HEK293 (cell line): ENCODE data around the gene LMOD3.

ENCODE experiments used
- KLF16 ChIP-seq: fragments of 450-650 bp; formaldehyde crosslinking; IDR thresholded peaks from 2 replicates; pipeline ENCODE4 v1.5.1; 2017; ENCODE audit warnings: missing biosample characterization, missing genetic modification characterization
- OVOL3 ChIP-seq: fragments of 450-650 bp; formaldehyde crosslinking; IDR thresholded peaks from 2 replicates; pipeline ENCODE4 v1.5.1; 2016; ENCODE audit warnings: missing biosample characterization, missing genetic modification characterization
- PRDM1 ChIP-seq: fragments of 450-650 bp; formaldehyde crosslinking; IDR thresholded peaks from 2 replicates; pipeline ENCODE4; 2016; ENCODE audit warnings: missing biosample characterization, missing genetic modification characterization
- PRDM4 ChIP-seq: fragments of 450-650 bp; formaldehyde crosslinking; IDR thresholded peaks from 2 replicates; pipeline ENCODE4 v1.5.1; 2017; ENCODE audit warnings: missing biosample characterization, missing genetic modification characterization
- REPIN1 ChIP-seq: fragments of 450-650 bp; formaldehyde crosslinking; IDR thresholded peaks from 2 replicates; pipeline ENCODE4 v1.5.1; 2017; ENCODE audit warnings: missing biosample characterization, missing genetic modification characterization, low read depth
- TSHZ1 ChIP-seq: fragments of 450-650 bp; formaldehyde crosslinking; IDR thresholded peaks from 2 replicates; pipeline ENCODE4 v1.5.1; 2016; ENCODE audit warnings: missing biosample characterization, missing genetic modification characterization, borderline replicate concordance
- ZBTB26 ChIP-seq: fragments of 450-650 bp; formaldehyde crosslinking; optimal IDR thresholded peaks from 2 replicates; pipeline ENCODE3; 2016; ENCODE audit warnings: missing biosample characterization, mild to moderate bottlenecking, missing genetic modification characterization
- ZBTB8A ChIP-seq: fragments of 450-650 bp; formaldehyde crosslinking; IDR thresholded peaks from 2 replicates; pipeline ENCODE4 v1.5.1; 2016; ENCODE audit warnings: missing biosample characterization, missing genetic modification characterization
- ZFHX2 ChIP-seq: fragments of 450-650 bp; formaldehyde crosslinking; conservative IDR thresholded peaks from 2 replicates; pipeline ENCODE4 v1.5.1; 2016; ENCODE audit warnings: missing biosample characterization, missing genetic modification characterization
- ZFP3 ChIP-seq: fragments of 450-650 bp; formaldehyde crosslinking; IDR thresholded peaks from 2 replicates; pipeline ENCODE4 v1.5.1; 2016; ENCODE audit warnings: low read depth, missing biosample characterization, missing genetic modification characterization
- ZNF121 ChIP-seq: fragments of 450-650 bp; formaldehyde crosslinking; IDR thresholded peaks from 2 replicates; pipeline ENCODE4 v1.5.1; 2016; ENCODE audit warnings: missing biosample characterization, missing genetic modification characterization
- ZNF223 ChIP-seq: fragments of 450-650 bp; formaldehyde crosslinking; IDR thresholded peaks from 2 replicates; pipeline ENCODE4 v1.5.1; 2016; ENCODE audit warnings: missing biosample characterization, missing genetic modification characterization
- ZNF26 ChIP-seq: fragments of 450-650 bp; formaldehyde crosslinking; IDR thresholded peaks from 2 replicates; pipeline ENCODE4 v1.5.1; 2016; ENCODE audit warnings: missing biosample characterization, missing genetic modification characterization
- ZNF280D ChIP-seq: fragments of 450-650 bp; formaldehyde crosslinking; IDR thresholded peaks from 2 replicates; pipeline ENCODE4 v1.5.1; 2016; ENCODE audit warnings: missing biosample characterization, missing genetic modification characterization
- ZNF335 ChIP-seq: fragments of 450-650 bp; formaldehyde crosslinking; conservative IDR thresholded peaks from 2 replicates; pipeline ENCODE4 v1.5.1; 2016; ENCODE audit warnings: missing biosample characterization, missing genetic modification characterization
- ZNF423 ChIP-seq: fragments of 450-650 bp; formaldehyde crosslinking; IDR thresholded peaks from 2 replicates; pipeline ENCODE4 v1.5.1; 2016; ENCODE audit warnings: missing biosample characterization, missing genetic modification characterization
- ZNF449 ChIP-seq: fragments of 450-650 bp; formaldehyde crosslinking; IDR thresholded peaks from 2 replicates; pipeline ENCODE4 v1.5.1; 2017; ENCODE audit warnings: missing biosample characterization, mild to moderate bottlenecking, missing genetic modification characterization, moderate library complexity
- ZNF473 ChIP-seq: fragments of 450-650 bp; formaldehyde crosslinking; IDR thresholded peaks from 2 replicates; pipeline ENCODE4 v1.5.1; 2017; ENCODE audit warnings: missing biosample characterization, missing genetic modification characterization
- ZNF549 ChIP-seq: fragments of 450-650 bp; IDR thresholded peaks from 2 replicates; pipeline ENCODE4 v1.5.1; 2018; ENCODE audit warnings: missing biosample characterization, missing genetic modification characterization, mild to moderate bottlenecking, inconsistent platforms, moderate library complexity
- ZNF555 ChIP-seq: fragments of 450-650 bp; formaldehyde crosslinking; conservative IDR thresholded peaks from 2 replicates; pipeline ENCODE4 v1.5.1; 2017; ENCODE audit warnings: missing biosample characterization, mild to moderate bottlenecking, missing genetic modification characterization, inconsistent platforms
- ZNF558 ChIP-seq: fragments of 450-650 bp; formaldehyde crosslinking; IDR thresholded peaks from 2 replicates; pipeline ENCODE4 v1.5.1; 2016; ENCODE audit warnings: missing biosample characterization, missing genetic modification characterization
- ZNF560 ChIP-seq: fragments of 450-650 bp; formaldehyde crosslinking; IDR thresholded peaks from 2 replicates; pipeline ENCODE4 v1.5.1; 2017; ENCODE audit warnings: missing biosample characterization, missing genetic modification characterization, borderline replicate concordance
- ZNF571 ChIP-seq: fragments of 450-650 bp; formaldehyde crosslinking; IDR thresholded peaks from 2 replicates; pipeline ENCODE4 v1.5.0; 2017; ENCODE audit warnings: missing biosample characterization, missing genetic modification characterization
- ZNF610 ChIP-seq: fragments of 450-650 bp; formaldehyde crosslinking; IDR thresholded peaks from 2 replicates; pipeline ENCODE4 v1.5.1; 2016; ENCODE audit warnings: missing biosample characterization, missing genetic modification characterization, borderline replicate concordance
- ZNF639 ChIP-seq: fragments of 450-650 bp; formaldehyde crosslinking; IDR thresholded peaks from 2 replicates; pipeline ENCODE4 v1.5.1; 2016; ENCODE audit warnings: missing biosample characterization, missing genetic modification characterization
- ZNF677 ChIP-seq: fragments of 450-650 bp; IDR thresholded peaks from 2 replicates; pipeline ENCODE4 v1.5.0; 2018; ENCODE audit warnings: missing biosample characterization, mild to moderate bottlenecking, missing genetic modification characterization, moderate library complexity

LMOD3 gene

GRCh38 chr3:69143612-69144011 lies 21.2 kb upstream of the LMOD3 start (continued):
- no peak for TF ChIP-seq ZBTB26
- no peak for TF ChIP-seq ZNF639 (tag by site-specific recombination)
- no peak for TF ChIP-seq ZNF549
- TF ChIP-seq ZNF558 (tag by site-specific recombination) = no peak
- TF ChIP-seq ZFHX2 (tag by site-specific recombination) = no peak
- no peak for TF ChIP-seq ZNF423 (tag by site-specific recombination)
- TF ChIP-seq ZNF280D (tag by site-specific recombination) = no peak
- no peak for TF ChIP-seq ZNF677 (tag by site-specific recombination)
- no peak for TF ChIP-seq ZNF121
- no peak for TF ChIP-seq ZNF610 (tag by site-specific recombination)
- no peak for TF ChIP-seq TSHZ1 (tag by site-specific recombination)
- TF ChIP-seq ZNF26 (tag by site-specific recombination) = no peak
- TF ChIP-seq PRDM1 (tag by site-specific recombination) = no peak
- no peak for TF ChIP-seq ZNF473 (tag by site-specific recombination)
- TF ChIP-seq ZNF555 = no peak
- TF ChIP-seq ZFP3 = no peak
- no peak for TF ChIP-seq ZNF560 (tag by site-specific recombination)
- TF ChIP-seq ZNF449 (tag by site-specific recombination) = no peak; the same call in 1 of the 2 replicates
- no peak for TF ChIP-seq ZNF571 (tag by site-specific recombination)
- no peak for TF ChIP-seq REPIN1
- TF ChIP-seq PRDM4 (tag by site-specific recombination) = no peak; the same call in 1 of the 2 replicates
- TF ChIP-seq OVOL3 (tag by site-specific recombination) = no peak
- no peak for TF ChIP-seq KLF16
- no peak for TF ChIP-seq ZNF223 (tag by site-specific recombination)
- no peak; the same call in 1 of the 2 replicates for TF ChIP-seq ZBTB8A
- no peak for TF ChIP-seq ZNF335 (tag by site-specific recombination)
